Gastroesophageal sphincter (tissue), 3 donors: ENCODE measurements around the gene EBF4.

Experiments
- CTCF ChIP-seq, 4 experiments: fragments of 200-600 bp in 2 of 4; fragments of 450-650 bp in 2 of 4; sonication (generic) in 1 of 4; IDR thresholded peaks; one replicate each; pipeline ENCODE4 v1.5.1; 2017 to 2019; ENCODE audit warnings: antibody characterized with exemption in 4 of 4, mild to moderate bottlenecking in 2 of 4, moderate library complexity in 2 of 4
- POLR2A ChIP-seq, 2 donors: fragments of 450-650 bp; IDR thresholded peaks; one replicate each; pipeline ENCODE4 v1.6.1; 2017; ENCODE audit warnings: antibody characterized with exemption in 2 of 2, mild to moderate bottlenecking in 2 of 2, moderate library complexity in 1 of 2

- TF ChIP-seq POLR2A (IDR thresholded peaks at IDR 0.05) (no peak), CTCF (IDR thresholded peaks at IDR 0.05) (no peak)
These were observed 4.1 kb downstream of the EBF4 start for GRCh38 chr20:2696646-2697045.
